Effector memory CD4-positive, alpha-beta T cell (primary cell): ENCODE data around the gene RSRC1.

ENCODE experiments used
- DNase-seq, 3 donors: peaks; one replicate each; pipeline ENCODE4 v3.0.0-alpha.2; 2020
- H3K27ac ChIP-seq: 2 replicates; pipeline ENCODE4 v1.7.0; 2013; ENCODE audit warnings: mild to moderate bottlenecking, low read length, moderate library complexity; ENCODE audit not compliant: insufficient read depth, poor library complexity, severe bottlenecking
- H3K27me3 ChIP-seq: replicated peaks from 2 replicates; pipeline ENCODE4 v1.7.0; 2013; ENCODE audit warnings: mild to moderate bottlenecking, low read length; ENCODE audit not compliant: insufficient read depth, control insufficient read depth, poor library complexity, severe bottlenecking
- H3K36me3 ChIP-seq: 2 replicates; pipeline ENCODE4 v1.7.0; 2013; ENCODE audit warnings: mild to moderate bottlenecking, low read length, moderate library complexity; ENCODE audit not compliant: control insufficient read depth, insufficient read depth
- H3K4me1 ChIP-seq: 2 replicates; pipeline ENCODE4 v1.7.0; 2013; ENCODE audit warnings: low read length, mild to moderate bottlenecking; ENCODE audit not compliant: control insufficient read depth, insufficient read depth, poor library complexity, severe bottlenecking
- H3K4me3 ChIP-seq: 2 replicates; pipeline ENCODE4 v1.7.0; 2013; ENCODE audit warnings: low read length, low read depth, mild to moderate bottlenecking; ENCODE audit not compliant: insufficient read depth, poor library complexity, severe bottlenecking
- H3K9me3 ChIP-seq: 2 replicates; pipeline ENCODE4 v1.7.0; 2013; ENCODE audit warnings: mild to moderate bottlenecking, low read length, moderate library complexity; ENCODE audit not compliant: control insufficient read depth

RSRC1 gene

DNA sequence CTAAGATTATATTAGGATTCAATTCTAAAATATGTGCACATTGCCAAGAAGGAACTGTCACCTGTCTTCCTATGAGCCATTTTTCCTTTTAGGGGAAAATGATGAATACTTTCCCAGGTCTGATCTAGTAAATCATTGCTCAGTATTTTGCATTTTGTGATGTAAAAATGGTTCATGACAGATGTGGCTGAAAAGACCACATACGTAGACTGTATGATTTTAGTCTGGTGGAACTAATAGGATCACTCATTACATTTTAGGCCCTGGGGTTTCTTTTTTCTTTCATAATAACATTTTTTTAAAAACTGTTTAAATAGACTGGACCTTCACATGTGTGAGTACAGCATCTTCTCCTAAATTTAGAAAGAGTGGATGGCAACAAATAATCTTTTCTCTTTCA is 259.4 kb downstream of the RSRC1 start:
- no peaks in the 10 kb centered on the region for H3K4me1 ChIP-seq
- no peaks in the 10 kb centered on the region for H3K27me3 ChIP-seq
- H3K9me3 ChIP-seq, result no peaks in the 10 kb centered on the region
- no peak overlapping the region for H3K4me3 ChIP-seq
- no peak for DNase-seq
- H3K36me3 ChIP-seq, result no peaks in the 10 kb centered on the region
- no peak overlapping the region for H3K27ac ChIP-seq

DNA sequence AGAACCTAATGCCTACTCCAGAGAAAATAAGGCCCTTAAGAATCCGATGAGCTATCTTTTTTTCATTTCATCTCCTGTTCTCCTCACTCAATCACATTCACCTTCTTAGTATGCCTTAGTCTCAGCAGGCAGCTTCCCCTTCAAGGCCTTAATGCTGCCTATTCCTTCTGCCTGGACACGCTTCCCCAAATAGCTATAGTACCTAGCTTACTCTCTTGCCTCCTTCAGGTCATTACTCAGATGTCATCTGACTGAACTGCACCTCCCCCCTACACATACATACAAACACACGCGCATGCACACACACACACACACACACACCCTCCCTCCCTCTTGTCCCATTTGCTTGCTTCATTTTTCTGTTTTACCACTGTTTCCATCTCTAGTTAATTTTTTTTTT is 269.6 kb downstream of the RSRC1 start:
- Histone ChIP-seq H3K36me3 (no peaks in the 10 kb centered on the region), H3K4me1 (no peaks in the 10 kb centered on the region), H3K9me3 (no peaks in the 10 kb centered on the region), H3K27me3 (no peaks in the 10 kb centered on the region), H3K4me3 (no peak overlapping the region), H3K27ac (no peak overlapping the region)
- DNase-seq, result no peak

DNA sequence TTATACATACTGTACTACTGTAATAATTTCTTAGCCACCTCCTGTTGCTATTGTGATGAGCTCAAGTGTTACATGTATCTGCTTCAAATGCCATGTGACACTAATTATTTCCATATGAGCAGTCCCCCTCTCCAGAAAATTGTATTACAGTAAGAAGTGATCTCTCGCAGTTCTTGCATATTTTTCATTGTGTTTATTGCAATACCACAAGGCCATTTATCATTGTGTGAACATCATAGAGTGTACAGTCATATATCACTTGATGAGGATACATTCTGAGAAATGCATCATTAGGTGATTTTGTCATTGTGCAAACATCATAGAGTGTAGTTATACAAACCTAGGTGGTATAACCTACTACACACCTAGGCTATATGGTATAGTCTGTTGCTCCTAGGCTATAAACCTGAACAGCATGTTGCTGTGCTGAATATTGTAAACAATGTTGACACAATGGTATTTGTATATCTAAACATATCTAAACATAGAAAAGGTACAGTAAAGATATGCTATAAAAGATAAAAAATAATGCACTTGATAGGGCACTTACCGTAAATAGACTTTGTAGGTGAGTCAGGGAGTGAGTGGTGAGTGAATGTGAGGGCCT is 271.5 kb downstream of the RSRC1 start:
- Histone ChIP-seq H3K4me3 (no peak overlapping the region), H3K4me1 (no peaks in the 10 kb centered on the region), H3K36me3 (no peaks in the 10 kb centered on the region), H3K27me3 (no peaks in the 10 kb centered on the region), H3K27ac (no peak overlapping the region), H3K9me3 (no peaks in the 10 kb centered on the region)
- no peak for DNase-seq

DNA sequence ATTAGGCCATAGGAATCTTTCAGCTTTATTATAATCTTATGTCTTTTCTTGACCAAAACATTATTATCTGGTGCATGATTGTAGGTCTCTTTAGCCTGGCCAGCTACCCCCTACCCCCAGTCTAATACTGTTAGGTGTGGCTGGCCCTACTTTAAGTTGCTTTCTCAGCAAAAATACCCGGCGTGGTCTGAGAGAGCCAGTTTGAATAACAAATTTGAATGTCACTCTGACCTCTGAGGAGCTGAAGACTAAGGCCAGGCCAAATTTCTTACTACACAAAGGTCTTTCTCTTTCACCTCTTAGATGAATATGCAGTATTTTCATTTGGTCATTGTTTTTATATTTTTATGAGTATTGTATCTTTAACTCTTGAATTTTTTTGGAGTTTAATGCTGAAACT is 272.6 kb downstream of the RSRC1 start:
- H3K9me3 ChIP-seq, result no peaks in the 10 kb centered on the region
- no peak for DNase-seq
- H3K4me1 ChIP-seq, result no peaks in the 10 kb centered on the region
- H3K27me3 ChIP-seq, result no peaks in the 10 kb centered on the region
- H3K27ac ChIP-seq, result no peak overlapping the region
- H3K36me3 ChIP-seq, result no peaks in the 10 kb centered on the region
- no peak overlapping the region for H3K4me3 ChIP-seq

DNA sequence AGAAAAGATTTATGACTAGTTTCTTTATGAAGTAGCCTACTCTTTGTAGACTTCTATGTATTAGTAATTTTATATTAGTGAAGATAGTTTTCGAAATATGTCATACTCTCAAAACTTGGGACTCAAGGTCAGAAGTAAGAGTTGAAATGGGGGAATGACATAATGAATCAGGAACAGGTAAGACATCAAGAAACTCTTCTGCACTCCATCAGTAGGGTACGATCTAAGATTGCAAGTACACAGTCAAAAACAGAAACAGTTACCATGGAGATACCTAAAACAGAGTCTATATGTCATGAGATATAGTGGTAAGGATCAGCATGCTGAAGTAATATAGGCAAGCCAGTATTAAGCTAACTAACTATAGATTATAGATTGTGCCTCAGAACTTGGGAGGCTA is 274.1 kb downstream of the RSRC1 start:
- H3K27me3 ChIP-seq, result no peaks in the 10 kb centered on the region
- H3K4me1 ChIP-seq, result no peaks in the 10 kb centered on the region
- no peak overlapping the region for H3K27ac ChIP-seq
- H3K9me3 ChIP-seq, result no peaks in the 10 kb centered on the region
- no peaks in the 10 kb centered on the region for H3K36me3 ChIP-seq
- no peak overlapping the region for H3K4me3 ChIP-seq
- DNase-seq, result no peak

DNA sequence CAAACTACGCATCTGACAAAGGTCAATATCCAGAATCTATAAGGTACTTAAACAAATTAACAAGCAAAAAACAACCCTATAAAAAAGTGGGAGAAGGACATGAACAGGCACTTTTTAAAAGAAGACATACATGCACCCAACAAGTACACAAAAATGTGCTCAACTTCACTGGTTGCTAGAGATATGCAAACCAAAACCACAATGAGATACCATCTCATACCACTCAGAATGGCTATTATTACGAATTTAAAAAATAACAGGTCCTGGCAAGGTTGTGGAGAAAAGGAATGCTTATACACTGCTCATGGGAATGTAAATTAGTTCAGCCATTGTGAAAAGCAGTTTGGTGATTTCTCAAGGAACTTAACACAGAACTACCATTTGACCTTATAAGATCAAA is 285.5 kb downstream of the RSRC1 start:
- DNase-seq, result no peak
- H3K9me3 ChIP-seq, result no peaks in the 10 kb centered on the region
- no peaks in the 10 kb centered on the region for H3K4me1 ChIP-seq
- H3K27ac ChIP-seq, result no peak overlapping the region
- no peaks in the 10 kb centered on the region for H3K27me3 ChIP-seq
- no peaks in the 10 kb centered on the region for H3K36me3 ChIP-seq
- no peak overlapping the region for H3K4me3 ChIP-seq

DNA sequence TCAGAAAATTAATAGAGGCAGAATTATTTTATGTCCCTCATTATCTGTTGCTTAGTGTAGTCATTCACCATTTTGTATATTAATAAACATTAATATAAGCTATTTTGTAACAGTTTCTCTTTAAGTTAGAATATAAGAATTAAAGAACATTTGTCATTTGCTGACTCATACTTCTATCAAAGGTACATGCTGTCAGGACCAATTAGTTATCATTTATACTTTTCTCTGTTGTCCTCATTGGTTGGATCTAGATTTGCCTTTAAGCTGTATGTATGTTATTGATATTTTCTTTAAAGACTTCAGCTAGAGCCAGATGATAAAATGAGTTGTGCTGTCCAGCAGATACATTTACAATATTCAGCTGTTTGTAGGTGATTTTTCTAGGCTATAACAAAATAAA is 292.7 kb downstream of the RSRC1 start:
- Histone ChIP-seq H3K4me3 (no peak overlapping the region), H3K4me1 (no peaks in the 10 kb centered on the region), H3K27ac (no peak overlapping the region), H3K9me3 (no peaks in the 10 kb centered on the region), H3K36me3 (no peaks in the 10 kb centered on the region), H3K27me3 (no peaks in the 10 kb centered on the region)
- no peak for DNase-seq

DNA sequence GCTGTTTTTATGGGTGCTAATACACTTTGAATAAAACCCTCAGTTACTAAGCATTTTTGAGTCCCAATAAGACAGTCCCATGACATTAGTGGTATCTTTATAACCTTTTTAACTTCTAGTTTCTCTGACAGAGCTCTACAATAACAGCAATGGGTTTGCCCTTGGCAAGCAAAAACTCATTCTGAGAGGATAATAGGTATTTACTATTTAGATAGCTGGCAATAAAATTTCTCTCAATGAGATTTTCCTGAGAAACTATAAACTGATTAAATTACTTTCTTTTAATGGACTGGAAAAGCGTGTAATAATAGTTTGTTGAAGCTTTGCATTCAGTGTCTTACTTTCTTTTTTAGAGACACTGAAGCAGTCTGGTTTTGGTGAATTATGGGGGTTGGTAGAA is 293.1 kb downstream of the RSRC1 start:
- no peak for DNase-seq
- no peak overlapping the region for H3K27ac ChIP-seq
- H3K27me3 ChIP-seq, result no peaks in the 10 kb centered on the region
- H3K4me1 ChIP-seq, result no peaks in the 10 kb centered on the region
- no peak overlapping the region for H3K4me3 ChIP-seq
- no peaks in the 10 kb centered on the region for H3K36me3 ChIP-seq
- no peaks in the 10 kb centered on the region for H3K9me3 ChIP-seq

DNA sequence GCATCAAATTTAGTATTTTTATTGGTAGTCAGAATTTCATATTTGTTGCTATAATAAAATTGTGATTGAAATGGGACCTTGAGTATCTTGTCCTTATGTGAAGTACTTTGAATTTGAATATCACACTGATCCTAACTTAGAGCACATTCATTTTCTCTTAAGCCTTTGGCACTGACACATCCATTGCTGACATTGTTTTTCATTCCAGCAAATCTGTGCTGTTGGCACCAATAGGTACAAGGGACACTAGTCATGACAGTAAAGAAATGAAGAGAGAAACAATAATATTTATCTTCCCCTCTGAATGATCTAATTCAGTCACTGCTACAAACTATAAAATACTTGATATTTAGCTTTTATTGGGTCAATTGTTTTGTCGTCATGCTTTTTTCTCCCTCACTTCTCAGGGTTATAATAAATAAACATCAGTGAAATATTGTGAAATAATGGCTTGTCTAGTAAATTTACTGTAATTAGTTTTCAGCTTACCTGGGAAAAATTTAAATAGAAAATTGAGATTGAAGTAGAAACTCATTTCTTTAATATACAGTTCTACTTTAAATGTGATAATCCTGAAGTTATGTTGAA is 294.3 kb downstream of the RSRC1 start:
- no peaks in the 10 kb centered on the region for H3K36me3 ChIP-seq
- H3K27ac ChIP-seq, result no peak overlapping the region
- no peaks in the 10 kb centered on the region for H3K9me3 ChIP-seq
- H3K4me3 ChIP-seq, result no peak overlapping the region
- H3K4me1 ChIP-seq, result no peaks in the 10 kb centered on the region
- H3K27me3 ChIP-seq, result no peaks in the 10 kb centered on the region
- no peak for DNase-seq

DNA sequence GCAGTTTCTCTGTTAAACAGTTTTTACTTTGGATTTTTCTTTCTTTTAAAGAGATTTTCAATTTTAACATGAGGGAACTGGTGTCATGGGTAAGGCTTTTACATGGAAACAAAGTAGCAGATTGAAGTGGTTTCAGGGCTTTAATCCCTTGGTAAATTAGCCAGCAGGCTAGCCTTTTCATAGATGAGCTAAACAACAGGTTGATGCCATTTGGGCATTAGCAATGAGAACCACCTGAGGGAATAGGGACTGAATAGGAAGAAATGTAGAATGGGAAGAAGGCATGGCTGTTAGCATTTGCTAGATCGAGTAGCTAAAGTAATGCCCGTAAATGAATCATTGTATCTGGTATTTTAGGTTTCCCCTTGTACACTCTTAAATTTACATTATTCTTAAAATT is 295.6 kb downstream of the RSRC1 start:
- H3K4me3 ChIP-seq, result no peak overlapping the region
- no peaks in the 10 kb centered on the region for H3K36me3 ChIP-seq
- H3K4me1 ChIP-seq, result no peaks in the 10 kb centered on the region
- H3K9me3 ChIP-seq, result no peaks in the 10 kb centered on the region
- H3K27ac ChIP-seq, result no peak overlapping the region
- DNase-seq, result no peak
- H3K27me3 ChIP-seq, result no peaks in the 10 kb centered on the region
